Measurements from ENCODE around the gene CEP192. TPM values are rescaled to one million over a fixed set of nuclear protein-coding genes. Genes with fewer than 3 reads are reported as not detected.

Gene CEP192
- total RNA-seq, 2 donors from 2014 or later: 35.2 to 36.6 TPM

GRCh38 chr18:13158428-13158827 is 167.3 kb downstream of the CEP192 start:
- Mint-ChIP-seq H3K9me3 (peaks cover 10 to 20% of the 10 kb centered on the region in 2 donors), H3K27me3 (ENCODE audit: low read depth) (no peaks in the 10 kb centered on the region), H3K4me3 (no peak overlapping the region), H3K36me3 (ENCODE audit: insufficient read depth in 2 of 2) (peaks cover 22 to 25% of the 10 kb centered on the region in 2 donors), H3K4me1 (ENCODE audit: low read depth) (no peaks in the 10 kb centered on the region), H3K27ac (no peak overlapping the region)
- no peak for DNase-seq
- ATAC-seq (replicated peaks in 1 of 2): no peak

- peaks cover 22 to 25% of the 10 kb centered on the region in 2 donors for H3K36me3 Mint-ChIP-seq (ENCODE audit: insufficient read depth in 2 of 2)
- no peak overlapping the region for H3K27ac Mint-ChIP-seq
- peak; percentile 35 to 40 for ATAC-seq (replicated peaks in 1 of 2)
- H3K9me3 Mint-ChIP-seq: peaks cover 10 to 20% of the 10 kb centered on the region in 2 donors
- H3K4me3 Mint-ChIP-seq: peak overlapping the region in 1 of 2 donors; percentile 5
- DNase-seq: peak; percentile 28 to 51
- H3K27me3 Mint-ChIP-seq (ENCODE audit: low read depth): no peaks in the 10 kb centered on the region
- H3K4me1 Mint-ChIP-seq (ENCODE audit: low read depth): no peaks in the 10 kb centered on the region
These were observed 168.4 kb downstream of the CEP192 start for GRCh38 chr18:13159579-13159978.

DNA sequence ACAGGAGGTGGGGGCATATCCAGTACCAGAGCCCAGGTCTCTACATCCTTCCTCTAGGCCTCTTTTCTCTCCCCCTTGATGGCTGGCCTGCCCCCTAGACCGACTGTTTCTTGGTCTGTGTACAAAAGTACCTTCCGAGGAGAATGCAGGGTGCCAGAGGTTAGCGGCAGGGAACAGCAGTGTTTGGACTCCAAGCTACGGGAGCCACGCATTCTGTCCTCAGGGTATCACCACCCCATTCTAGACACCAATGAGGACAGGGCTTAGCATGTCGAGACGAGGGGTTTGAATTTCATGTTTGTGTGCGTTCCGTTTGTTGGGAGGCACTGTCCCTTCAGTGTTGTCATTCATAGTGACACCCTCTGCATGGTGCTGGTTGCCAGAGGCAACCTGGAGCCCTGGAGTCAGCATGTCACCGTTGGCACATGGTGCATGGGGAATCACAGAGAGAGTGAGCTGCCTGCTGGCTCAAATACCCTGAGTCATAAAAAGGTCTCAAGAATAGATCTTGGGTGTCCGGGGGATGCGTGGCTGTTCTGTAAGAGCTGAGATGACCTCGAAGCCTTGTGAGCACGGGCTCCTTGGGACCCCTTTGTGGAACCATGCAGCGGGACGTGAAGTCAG is 170.2 kb downstream of the CEP192 start:
- H3K4me3 Mint-ChIP-seq: no peak overlapping the region

GRCh38 chr18:13163167-13163927 is 172.2 kb downstream of the CEP192 start:
- Mint-ChIP-seq H3K4me1 (ENCODE audit: low read depth) (no peaks in the 10 kb centered on the region), H3K4me3 (no peak overlapping the region), H3K36me3 (ENCODE audit: insufficient read depth in 2 of 2) (peaks cover 7 to 10% of the 10 kb centered on the region in 2 donors), H3K27me3 (ENCODE audit: low read depth) (no peaks in the 10 kb centered on the region), H3K9me3 (peaks cover 3 to 9% of the 10 kb centered on the region in 2 donors), H3K27ac (no peak overlapping the region)
- ATAC-seq (replicated peaks in 1 of 2) (no peak), DNase-seq (no peak)

More for the DNA sequence above, 170.2 kb downstream of the CEP192 start:
- H3K4me1 Mint-ChIP-seq (ENCODE audit: low read depth): no peaks in the 10 kb centered on the region
- no peak for DNase-seq
- ATAC-seq (replicated peaks in 1 of 2): no peak
- H3K9me3 Mint-ChIP-seq: peaks cover 7 to 17% of the 10 kb centered on the region in 2 donors
- H3K27ac Mint-ChIP-seq: no peak overlapping the region
- no peaks in the 10 kb centered on the region for H3K27me3 Mint-ChIP-seq (ENCODE audit: low read depth)
- peaks cover 15 to 21% of the 10 kb centered on the region in 2 donors for H3K36me3 Mint-ChIP-seq (ENCODE audit: insufficient read depth in 2 of 2)

GRCh38 chr18:13164406-13164805 is 173.2 kb downstream of the CEP192 start:
- H3K4me3 Mint-ChIP-seq: no peak overlapping the region

GRCh38 chr18:13165636-13166423 is 174.7 kb downstream of the CEP192 start:
- no peak for ATAC-seq (replicated peaks in 1 of 2)
- peaks cover 0 to 2% of the 10 kb centered on the region in 2 donors for H3K36me3 Mint-ChIP-seq (ENCODE audit: insufficient read depth in 2 of 2)
- H3K27me3 Mint-ChIP-seq (ENCODE audit: low read depth): peaks cover 14% of the 10 kb centered on the region
- H3K4me3 Mint-ChIP-seq: no peak overlapping the region
- H3K9me3 Mint-ChIP-seq: peaks cover 1 to 4% of the 10 kb centered on the region in 2 donors
- H3K4me1 Mint-ChIP-seq (ENCODE audit: low read depth): no peaks in the 10 kb centered on the region
- H3K27ac Mint-ChIP-seq: no peak overlapping the region
- no peak for DNase-seq

More at GRCh38 chr18:13164406-13164805, 173.2 kb downstream of the CEP192 start:
- DNase-seq (no peak), ATAC-seq (replicated peaks in 1 of 2) (no peak)
- Mint-ChIP-seq H3K27me3 (ENCODE audit: low read depth) (no peaks in the 10 kb centered on the region), H3K4me1 (ENCODE audit: low read depth) (no peaks in the 10 kb centered on the region), H3K36me3 (ENCODE audit: insufficient read depth in 2 of 2) (peaks cover 1 to 3% of the 10 kb centered on the region in 2 donors), H3K27ac (no peak overlapping the region), H3K9me3 (peaks cover 1 to 6% of the 10 kb centered on the region in 2 donors)

GRCh38 chr18:13173578-13174145 is 182.5 kb downstream of the CEP192 start:
- H3K4me3 Mint-ChIP-seq: no peak overlapping the region
- H3K4me1 Mint-ChIP-seq (ENCODE audit: low read depth): peaks cover 25% of the 10 kb centered on the region
- DNase-seq (no peak), ATAC-seq (replicated peaks in 1 of 2) (no peak)
- H3K27ac Mint-ChIP-seq: no peak overlapping the region
- no peaks in the 10 kb centered on the region for H3K9me3 Mint-ChIP-seq
- H3K27me3 Mint-ChIP-seq (ENCODE audit: low read depth): peaks cover 18% of the 10 kb centered on the region
- no peaks in the 10 kb centered on the region for H3K36me3 Mint-ChIP-seq (ENCODE audit: insufficient read depth in 2 of 2)

Other genes starting within 250 kb of the CEP192 start
- 10 to 100 TPM; 84.9 to 86.2 TPM for gene PTPN2, start 107.1 kb upstream of the CEP192 start, total RNA-seq
- gene SEH1L, start 43.4 kb upstream of the CEP192 start, total RNA-seq: 10 to 100 TPM; 77.8 to 94.5 TPM
- gene LDLRAD4, start 227.4 kb downstream of the CEP192 start, total RNA-seq: 10 to 100 TPM; 46.0 to 47.2 TPM